ENCODE measurements around the gene OR5AU1. TPM values are rescaled to one million over a fixed set of nuclear protein-coding genes. Genes with fewer than 3 reads are reported as not detected.
A peak's percentile ranks its signal among the peaks of the same experiment; 100 is the strongest.

OR5AU1 gene
- total and polyA plus RNA-seq, 2 of the 13 experiments (the other 11 are each of a cell fraction or from before 2014, with no cell fraction given), result not detected

GRCh38 chr14:21192447-21192822 lies 36.6 kb upstream of the OR5AU1 start (continued):
- 0 out of 2 replicates have a peak, but pooled peaks have one; percentile 12 for TF ChIP-seq TBX2 (CRISPR knock-in tag; IDR thresholded peaks at IDR 0.05; ENCODE audit: borderline replicate concordance)
- no peak for TF ChIP-seq MED8 (CRISPR knock-in tag; IDR thresholded peaks at IDR 0.05; ENCODE audit: insufficient replicate concordance)
- TF ChIP-seq ONECUT2 (CRISPR knock-in tag; IDR thresholded peaks at IDR 0.05), result no peak
- TF ChIP-seq ZNF552 (CRISPR knock-in tag; IDR thresholded peaks at IDR 0.05; ENCODE audit: borderline replicate concordance), result 0 out of 2 replicates have a peak, but pooled peaks have one; percentile 9
- TF ChIP-seq BHLHE40 (IDR thresholded peaks at IDR 0.05; ENCODE audit: low read length), result 0 out of 2 replicates have a peak, but pooled peaks have one; percentile 9
- no peak for TF ChIP-seq FOXO4 (CRISPR knock-in tag; conservative IDR thresholded peaks at IDR 0.05)
- 0 out of 2 replicates have a peak, but pooled peaks have one; percentile 32 for TF ChIP-seq ZNF772 (CRISPR knock-in tag; IDR thresholded peaks at IDR 0.05)
- 0 out of 2 replicates have a peak, but pooled peaks have one; percentile 23 for TF ChIP-seq ZSCAN21 (CRISPR knock-in tag; IDR thresholded peaks at IDR 0.05; ENCODE audit: borderline replicate concordance)
- TF ChIP-seq CTCF (CRISPR knock-in tag; IDR thresholded peaks at IDR 0.05), result 0 out of 2 replicates have a peak, but pooled peaks have one; percentile 9
- no peak for TF ChIP-seq REXO4 (CRISPR knock-in tag; IDR thresholded peaks at IDR 0.05; ENCODE audit: borderline replicate concordance)
- TF ChIP-seq ZNF562 (CRISPR knock-in tag; IDR thresholded peaks at IDR 0.05; ENCODE audit: borderline replicate concordance), result no peak
- TF ChIP-seq GMEB1 (CRISPR knock-in tag; IDR thresholded peaks at IDR 0.05; ENCODE audit: borderline replicate concordance), result no peak
